NCI-H2107 (cell line): ENCODE measurements around the gene MAN1C1.

Experiments
- DNase-seq: peaks from one replicate; lab custom pipeline; 2025; lab: John Stamatoyannopoulos, UW

MAN1C1 gene

DNA sequence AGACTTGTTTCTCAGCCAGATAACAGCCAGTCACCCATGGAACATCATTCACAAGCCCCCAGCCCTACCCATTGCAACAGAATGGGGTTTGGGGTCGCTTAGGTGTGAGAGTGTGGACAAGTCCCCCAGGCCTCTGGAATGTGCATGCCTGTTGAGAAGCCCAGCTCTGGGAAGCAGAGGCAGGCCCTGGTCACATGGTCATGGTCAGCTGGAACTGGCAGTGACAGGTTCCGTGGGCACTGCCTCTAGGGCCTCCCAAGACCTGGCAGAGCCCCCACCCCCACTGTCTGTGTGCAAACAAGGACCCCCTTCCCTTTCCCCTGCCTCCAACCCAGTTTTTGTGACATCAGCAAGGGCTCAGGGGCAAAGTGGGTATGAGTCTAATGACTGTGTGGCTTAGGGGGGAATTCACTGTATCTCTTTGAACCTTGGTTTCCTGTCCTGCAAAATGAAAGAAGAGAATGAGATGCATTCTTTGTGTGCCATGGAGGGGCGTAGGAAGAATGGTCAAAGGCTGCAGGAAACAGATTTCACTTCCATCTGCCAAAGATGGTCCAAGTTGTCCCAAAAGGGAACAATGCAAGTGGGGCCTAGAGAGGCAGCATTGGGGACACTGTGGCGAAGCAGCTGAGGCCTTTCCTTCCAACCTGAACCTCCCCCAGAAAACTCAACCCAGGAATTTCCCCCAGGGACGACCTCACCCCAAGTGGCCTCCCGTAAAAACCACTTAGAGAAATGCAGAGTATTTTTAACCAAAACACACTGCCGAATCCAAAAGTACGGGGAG, 148.7 kb downstream of the MAN1C1 start:
- DNase-seq, result no peak

DNA sequence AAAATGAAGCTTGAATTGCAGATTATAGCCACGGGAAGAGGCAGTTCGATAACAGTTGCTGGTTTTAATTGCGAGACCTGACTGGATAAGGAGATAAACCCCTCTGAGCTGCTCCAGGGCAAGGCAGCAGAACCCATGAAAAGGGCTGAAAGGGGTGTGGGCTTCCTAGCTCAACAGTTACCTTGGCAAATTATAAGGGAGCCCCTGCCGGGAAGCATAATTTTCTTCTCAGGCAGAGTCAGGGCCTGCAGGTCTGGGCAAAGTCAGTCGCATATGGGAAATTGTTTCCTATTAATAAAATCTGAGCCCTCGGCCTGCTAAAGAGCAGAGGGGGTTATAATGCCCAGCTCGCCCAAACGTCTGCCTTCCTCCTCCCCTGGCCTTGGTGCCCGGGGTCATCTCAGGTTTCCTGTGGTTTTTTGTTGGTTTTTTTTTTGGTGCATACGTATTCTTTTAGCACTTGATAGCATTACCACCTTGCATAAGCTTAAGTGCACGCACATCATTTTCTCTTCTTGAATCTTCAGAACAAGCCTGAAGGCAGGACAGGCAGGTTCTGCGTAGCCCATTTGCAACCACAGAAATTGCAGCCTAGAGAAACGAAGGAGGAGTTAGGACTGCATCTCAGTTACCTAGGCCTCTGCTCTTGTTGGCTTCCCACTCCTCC, 149.5 kb downstream of the MAN1C1 start:
- DNase-seq, result no peak

DNA sequence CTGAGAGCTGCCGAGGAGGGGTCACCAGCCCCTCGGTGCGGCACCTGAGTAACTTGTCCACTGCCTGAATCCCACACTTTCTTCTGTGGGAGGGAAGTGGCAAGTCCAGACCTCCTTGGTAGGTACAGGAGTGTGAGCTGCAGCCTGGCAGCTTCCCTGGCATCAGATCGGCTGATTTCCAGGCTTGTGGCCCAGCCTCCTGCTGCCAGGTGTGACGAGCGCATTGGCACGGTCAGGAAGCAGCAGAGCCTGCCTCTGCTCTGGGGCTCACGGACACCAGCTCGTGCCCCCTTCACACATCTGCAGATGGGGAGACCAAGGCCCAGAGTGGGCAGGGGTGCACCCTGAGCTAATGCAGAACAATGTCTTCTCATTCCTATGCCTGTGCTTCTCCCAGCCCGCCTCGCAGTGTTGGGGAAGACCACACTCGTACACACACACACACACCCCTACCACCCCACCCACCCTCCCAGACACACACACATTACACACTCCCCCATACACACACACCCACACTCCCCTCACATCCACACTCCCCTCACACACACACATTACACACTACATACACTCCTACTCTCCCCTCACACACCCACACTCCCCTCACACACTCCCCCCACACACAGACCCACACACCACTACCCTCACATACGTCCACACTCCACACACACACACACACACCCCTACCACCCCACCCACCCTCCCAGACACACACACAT, 150.3 kb downstream of the MAN1C1 start:
- DNase-seq, result no peak

GRCh38 chr1:25767437-25767770, 150.8 kb downstream of the MAN1C1 start:
- DNase-seq, result no peak

- DNase-seq, result no peak
Measured at GRCh38 chr1:25768999-25769398, 152.4 kb downstream of the MAN1C1 start.

GRCh38 chr1:25769625-25770383, 153.2 kb downstream of the MAN1C1 start:
- DNase-seq, result no peak

DNA sequence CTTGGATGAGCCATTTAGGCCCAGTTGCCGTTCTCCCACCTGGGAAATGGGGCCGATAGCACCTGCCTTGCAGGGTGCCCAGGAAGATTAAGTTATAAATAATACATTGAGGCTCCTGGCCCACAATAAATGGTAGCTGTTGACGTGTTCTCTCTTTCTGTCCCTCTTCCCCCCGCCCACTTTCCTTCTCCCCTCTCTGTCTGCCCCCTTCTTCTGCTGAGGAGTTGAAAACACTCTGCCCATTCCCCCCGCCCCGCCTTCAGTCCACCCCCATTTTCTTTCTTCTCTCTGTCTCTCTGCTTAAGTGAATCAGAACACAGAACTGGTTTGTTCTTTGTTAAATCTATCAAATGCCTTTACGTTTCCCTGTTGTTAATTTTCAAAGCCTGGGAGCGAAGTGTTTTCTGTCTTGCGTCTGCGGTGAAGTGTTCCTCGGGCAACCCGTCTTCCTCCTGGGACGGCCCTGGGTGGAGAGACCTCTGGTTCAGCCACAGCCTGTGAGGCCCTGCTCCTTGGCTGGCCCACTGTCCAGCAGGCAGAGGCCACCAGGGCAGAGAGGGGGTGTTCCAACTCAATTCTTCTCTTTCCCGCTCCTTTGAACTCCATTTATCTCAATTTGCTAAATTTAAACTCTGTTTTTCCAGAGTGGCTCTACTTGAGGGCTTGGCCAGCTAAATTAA, 154.1 kb downstream of the MAN1C1 start:
- DNase-seq, result no peak

DNA sequence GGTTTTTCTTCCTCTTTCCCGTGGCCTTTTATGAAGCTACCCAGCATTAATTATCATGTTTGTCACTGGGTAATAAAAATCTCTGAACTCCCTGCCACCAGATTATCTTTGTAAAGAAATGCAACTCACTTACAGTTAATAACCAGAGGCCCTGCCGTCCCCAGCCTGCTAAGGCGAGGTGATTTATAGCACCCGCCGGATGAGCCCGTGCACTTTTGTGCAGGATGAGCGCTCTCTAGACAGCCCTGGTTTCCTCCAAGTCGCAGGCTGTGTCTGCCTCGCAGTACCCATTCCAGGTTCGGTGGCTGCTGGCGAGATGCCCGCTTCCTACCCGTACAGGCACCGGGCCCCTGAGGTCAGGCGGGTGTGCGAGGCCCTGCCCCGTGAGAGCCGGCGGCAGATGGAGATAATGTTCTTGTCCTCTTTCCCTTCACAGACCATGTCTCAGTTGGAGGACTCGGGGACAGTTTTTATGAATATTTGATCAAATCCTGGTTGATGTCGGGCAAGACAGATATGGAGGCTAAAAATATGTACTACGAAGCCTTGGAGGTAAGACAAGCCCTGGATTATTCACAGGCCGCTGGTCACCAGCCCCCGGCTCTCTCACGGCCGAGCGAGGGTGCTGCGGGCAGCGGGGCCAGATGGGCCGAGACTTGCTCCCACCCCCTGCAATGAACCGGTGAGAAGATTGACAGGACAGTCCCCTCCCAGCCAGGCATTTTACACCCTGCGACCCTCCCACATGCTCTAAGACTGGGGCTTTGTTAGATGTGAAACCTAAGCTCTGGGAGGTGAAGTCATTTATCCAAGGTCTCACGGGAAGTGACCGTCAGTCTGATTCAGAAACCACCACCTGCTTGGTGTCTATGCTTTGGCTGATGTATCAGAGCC, 154.9 kb downstream of the MAN1C1 start:
- no peak for DNase-seq

DNA sequence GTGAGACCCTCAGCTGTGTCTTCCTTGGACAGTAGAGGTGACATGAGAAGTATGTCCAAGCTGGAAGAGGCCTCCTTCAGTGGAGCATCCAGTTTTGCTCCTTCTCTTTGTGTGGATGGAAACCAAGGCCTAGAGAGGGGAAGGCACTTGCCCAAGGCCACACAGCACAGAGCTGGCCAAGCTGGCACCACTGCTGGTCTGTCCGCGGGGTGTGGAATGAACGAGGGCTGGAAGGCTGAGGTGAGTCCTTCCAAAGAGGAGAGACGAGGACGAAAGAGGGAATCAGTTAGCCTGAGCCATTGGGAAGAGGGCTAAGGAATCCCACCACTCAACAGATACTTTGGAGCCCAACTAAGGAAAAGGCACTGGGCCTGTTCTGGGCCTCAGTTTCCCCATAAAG, 155.6 kb downstream of the MAN1C1 start:
- no peak for DNase-seq

DNA sequence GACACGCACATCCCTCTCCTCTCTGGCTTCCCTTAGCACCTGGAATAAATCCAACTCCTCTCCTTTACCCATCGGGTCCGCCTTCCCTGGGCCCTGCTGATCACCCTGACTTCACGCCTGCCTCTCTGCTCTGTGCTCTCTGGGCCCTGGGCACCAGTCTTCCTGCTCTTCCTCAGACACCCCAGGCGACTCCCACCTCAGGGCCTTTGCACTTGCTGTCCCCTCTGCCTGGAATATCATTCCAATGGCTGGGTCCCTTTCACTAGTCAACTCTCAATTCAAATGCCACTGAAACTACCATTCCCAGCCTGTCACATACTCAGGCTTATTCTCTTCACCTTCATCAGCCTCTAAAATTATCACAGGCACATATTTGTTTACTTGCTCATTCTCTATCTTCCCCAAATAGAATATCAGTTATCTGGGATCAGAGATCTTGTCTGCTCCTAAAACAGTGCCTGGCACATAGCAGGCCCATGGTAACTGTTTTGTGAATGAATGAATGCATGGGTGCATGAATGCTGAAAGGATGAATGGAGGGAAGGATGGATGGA, 156.2 kb downstream of the MAN1C1 start:
- DNase-seq, result no peak

DNA sequence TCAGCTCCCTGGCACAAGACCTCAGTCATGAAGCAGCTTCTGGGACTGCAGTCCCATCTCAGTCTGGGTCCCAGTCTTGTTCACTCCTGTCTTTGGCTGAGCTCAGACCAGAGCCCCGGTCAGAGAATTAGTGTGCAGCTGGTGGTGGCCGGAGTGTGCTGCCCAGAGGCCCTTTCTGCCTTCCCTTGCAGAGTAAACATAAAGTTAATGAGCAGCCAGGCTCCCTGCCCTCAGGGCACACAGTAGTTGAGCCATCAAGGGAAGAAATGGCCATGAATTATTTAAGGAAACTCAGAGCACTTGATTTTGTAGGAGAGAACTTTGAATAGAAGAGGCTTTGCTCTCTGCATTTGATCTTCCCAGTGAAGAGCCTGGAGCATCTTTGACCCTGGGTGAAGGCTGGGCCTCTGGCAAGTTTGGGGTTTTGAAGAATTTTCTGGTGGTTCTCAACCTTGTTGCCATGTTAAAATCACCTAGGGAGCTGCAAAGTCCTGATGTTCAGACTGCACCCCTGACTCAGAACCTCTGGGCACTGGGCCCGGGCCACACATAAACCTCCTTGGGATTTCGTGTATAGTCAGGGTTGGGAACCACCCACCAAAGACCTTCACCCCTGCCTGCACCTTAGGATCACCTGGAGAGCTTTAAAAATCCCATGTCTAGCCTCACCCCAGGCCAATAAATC, 157.0 kb downstream of the MAN1C1 start:
- DNase-seq, result no peak

DNA sequence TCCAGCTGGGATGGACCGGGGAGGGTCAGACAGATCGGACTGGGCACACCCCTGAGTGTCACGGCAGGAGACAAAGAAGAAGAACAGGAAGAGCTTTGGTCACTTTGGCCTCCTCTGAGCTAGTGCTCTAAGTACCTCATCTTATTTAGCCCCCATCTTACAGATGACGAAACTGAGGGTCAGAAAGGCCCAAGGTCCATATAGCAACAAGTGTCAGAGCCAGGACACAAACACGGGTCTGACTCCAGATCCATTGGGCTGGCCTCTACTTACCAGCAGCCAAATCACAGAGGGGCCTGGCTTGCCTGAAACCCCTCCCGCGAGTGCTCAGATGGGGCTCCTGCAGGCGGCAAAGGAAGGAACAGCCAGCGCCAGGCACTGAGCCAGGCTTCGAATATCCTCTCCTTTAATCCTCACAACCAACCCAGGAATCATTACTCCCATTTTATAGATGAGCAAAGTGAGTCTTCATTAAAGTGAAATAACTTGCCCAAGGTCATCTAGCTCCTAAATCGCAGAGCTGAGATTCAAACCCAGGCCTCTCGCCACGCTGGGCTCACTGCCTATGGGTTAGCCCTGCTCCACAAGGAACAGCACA, 157.7 kb downstream of the MAN1C1 start:
- DNase-seq, result no peak

- DNase-seq, result peak; percentile 42
Measured at GRCh38 chr1:25774921-25775771, 158.6 kb downstream of the MAN1C1 start.

- no peak for DNase-seq
Measured at GRCh38 chr1:25779388-25779787, 162.8 kb downstream of the MAN1C1 start.

GRCh38 chr1:25779894-25780293, 163.3 kb downstream of the MAN1C1 start:
- DNase-seq, result no peak

- DNase-seq, result no peak
Measured at GRCh38 chr1:25780318-25781129, 163.9 kb downstream of the MAN1C1 start.

GRCh38 chr1:25781130-25781433, 164.5 kb downstream of the MAN1C1 start:
- no peak for DNase-seq
